Memory B cell (primary cell): ENCODE measurements around the gene C1orf198.
A peak's percentile ranks its signal among the peaks of the same experiment; 100 is the strongest.

Source experiments
- ATAC-seq: fragments of 150-1000 bp; cut with Tn5 transposase; 2 replicates; pipeline ENCODE4 v1.10.0; 2021; ENCODE audit warnings: low read depth, mild to moderate bottlenecking, moderate library complexity
- DNase-seq, 2 donors: peaks; one replicate each; pipeline ENCODE4 v3.0.0; 2022; ENCODE audit warnings: low spot score in 2 of 2
- H3K27ac Mint-ChIP-seq: one replicate; pipeline ENCODE4 v1.8.0; 2022; ENCODE audit warnings: mild to moderate bottlenecking, moderate library complexity, mixed read lengths
- H3K27me3 Mint-ChIP-seq: one replicate; pipeline ENCODE4 v1.8.0; 2022; ENCODE audit warnings: mixed read lengths
- H3K36me3 Mint-ChIP-seq: one replicate; pipeline ENCODE4 v1.8.0; 2022; ENCODE audit warnings: mild to moderate bottlenecking, mixed read lengths
- H3K4me1 Mint-ChIP-seq: one replicate; pipeline ENCODE4 v1.8.0; 2022; ENCODE audit warnings: mixed read lengths
- H3K4me3 Mint-ChIP-seq: one replicate; pipeline ENCODE4 v1.8.0; 2022; ENCODE audit warnings: mild to moderate bottlenecking, moderate library complexity, mixed read lengths
- H3K9me3 Mint-ChIP-seq: one replicate; pipeline ENCODE4 v1.8.0; 2022; ENCODE audit warnings: mixed read lengths

C1orf198 gene

DNA sequence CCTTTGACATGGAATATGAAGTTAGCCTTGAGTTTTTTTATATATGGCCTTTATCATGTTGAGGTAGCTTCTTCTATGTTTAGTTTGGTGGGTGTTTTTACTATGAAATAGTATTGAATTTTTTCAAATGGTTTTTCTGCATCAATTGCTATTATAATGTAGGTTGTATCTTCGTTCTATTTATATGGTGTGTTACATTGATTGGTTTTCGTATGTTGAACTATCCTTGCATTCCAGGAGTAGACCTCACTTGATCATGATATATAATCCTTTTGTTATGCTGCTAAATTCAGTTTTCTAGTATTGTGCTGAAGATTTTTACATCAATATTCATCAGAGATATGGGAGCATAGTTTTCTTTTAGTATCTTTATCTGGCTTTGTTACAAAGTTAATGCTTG lies 55.8 kb downstream of the C1orf198 start:
- no peaks in the 10 kb centered on the region for H3K4me1 Mint-ChIP-seq
- peaks cover 7% of the 10 kb centered on the region for H3K27me3 Mint-ChIP-seq
- no peak for DNase-seq

DNA sequence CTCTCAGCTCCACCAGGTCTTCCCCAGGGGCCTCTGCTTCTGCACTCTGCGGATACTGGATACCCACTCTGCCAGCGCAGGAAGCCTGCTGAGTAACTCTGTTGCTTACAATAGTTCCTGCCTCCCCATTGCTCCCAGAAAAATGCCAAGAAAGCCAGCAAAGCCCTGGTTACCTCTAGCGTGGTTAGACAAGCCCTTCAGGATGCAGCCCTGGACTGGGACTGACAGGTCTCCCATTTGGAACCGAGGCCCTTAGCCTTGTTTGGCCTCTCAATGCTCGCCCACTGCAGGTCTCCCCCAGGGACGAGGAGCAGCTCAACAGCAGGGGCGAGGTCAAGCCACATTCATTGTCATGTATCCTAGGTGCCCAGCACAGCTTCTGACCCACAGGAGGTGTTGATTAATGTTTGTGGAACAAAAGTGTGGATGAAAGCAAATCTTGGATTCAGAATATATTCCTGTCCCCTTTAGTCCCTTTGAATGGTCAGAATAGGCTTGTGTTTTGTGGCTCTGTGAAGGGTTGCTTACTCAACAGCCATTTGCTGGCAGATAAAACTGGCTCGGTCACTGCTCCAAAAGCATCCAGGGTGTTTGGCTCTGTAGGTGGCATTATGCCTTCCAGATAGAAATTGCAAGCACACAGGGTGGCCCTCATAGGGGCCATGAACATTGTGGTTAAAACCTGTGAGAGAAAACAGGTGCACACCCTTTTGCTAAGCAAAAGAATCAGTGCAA lies 58.9 kb downstream of the C1orf198 start:
- Mint-ChIP-seq H3K9me3 (peaks cover 17% of the 10 kb centered on the region), H3K4me1 (no peaks in the 10 kb centered on the region), H3K4me3 (no peak overlapping the region), H3K36me3 (peaks cover 6% of the 10 kb centered on the region), H3K27ac (no peak overlapping the region), H3K27me3 (no peaks in the 10 kb centered on the region)
- ATAC-seq = no peak
- DNase-seq = peak in 1 of 2 donors; percentile 0

More for the DNA sequence above, 55.8 kb downstream of the C1orf198 start:
- no peak for ATAC-seq
- Mint-ChIP-seq H3K4me3 (no peak overlapping the region), H3K9me3 (peaks cover 16% of the 10 kb centered on the region), H3K27ac (no peak overlapping the region), H3K36me3 (peaks cover 6% of the 10 kb centered on the region)

DNA sequence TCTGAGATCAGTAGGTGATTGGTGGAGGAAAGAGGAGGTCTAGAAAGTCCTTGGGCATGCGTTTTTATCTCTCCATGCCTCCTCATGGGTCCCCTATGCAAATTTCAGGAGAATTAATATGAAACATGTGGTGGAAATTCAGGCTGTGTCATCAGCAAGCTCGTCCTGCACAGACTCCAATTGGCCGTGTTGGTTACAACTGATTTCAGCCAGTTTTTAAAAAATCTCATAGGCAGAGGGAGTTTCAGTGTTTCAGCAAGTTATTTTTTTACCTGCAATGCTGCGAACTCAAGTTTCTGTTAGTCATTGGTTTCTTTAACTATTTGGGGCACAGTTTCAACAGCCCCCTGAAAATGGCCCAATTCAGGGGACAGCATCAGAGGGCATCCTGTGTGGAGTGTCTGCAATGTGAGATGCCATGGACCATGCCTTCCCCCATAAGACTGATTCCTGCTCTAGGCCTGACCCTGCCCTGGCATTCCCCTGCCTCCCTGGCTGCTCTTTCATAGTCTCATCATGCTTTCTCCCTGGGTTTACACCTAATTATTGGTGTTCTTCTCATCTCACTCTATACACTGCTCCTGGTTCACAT lies 59.9 kb downstream of the C1orf198 start:
- DNase-seq = no peak
- H3K9me3 Mint-ChIP-seq = peaks cover 11% of the 10 kb centered on the region

DNA sequence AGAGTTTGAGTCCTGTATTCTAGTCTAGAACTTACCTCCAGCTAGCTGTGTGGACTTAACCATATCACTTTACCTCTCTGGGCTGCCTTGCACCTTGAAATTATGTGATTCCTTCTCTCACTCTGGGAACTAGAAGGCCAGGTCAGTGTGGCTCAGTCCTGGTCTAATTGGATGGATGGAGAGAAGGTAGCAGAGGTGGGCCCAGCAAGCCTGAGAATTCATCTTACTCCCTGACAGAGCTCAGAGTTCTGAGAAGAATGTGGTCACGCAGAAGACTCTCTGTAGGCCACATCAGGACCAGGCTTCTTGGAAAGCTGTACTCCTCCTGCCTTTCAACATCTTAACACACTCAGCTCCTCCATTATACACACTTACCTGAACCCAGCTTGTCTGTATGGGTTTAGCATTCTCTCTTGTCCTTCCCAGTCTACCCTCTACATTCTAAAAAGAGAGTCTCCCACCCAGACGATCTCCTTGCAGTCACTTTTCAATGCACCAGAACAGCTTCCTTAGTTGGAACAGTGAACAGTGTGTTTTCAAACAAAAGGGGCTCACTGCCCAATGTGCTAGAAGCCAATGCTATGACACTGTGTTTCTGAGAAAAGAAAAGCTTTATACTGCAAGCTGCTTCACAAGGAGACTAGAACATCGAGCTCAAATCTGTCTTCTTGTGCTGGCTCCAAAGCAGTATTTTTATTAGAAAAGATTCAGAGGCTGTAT lies 60.6 kb downstream of the C1orf198 start:
- H3K27ac Mint-ChIP-seq = no peak overlapping the region

More for the DNA sequence above, 59.9 kb downstream of the C1orf198 start:
- Mint-ChIP-seq H3K4me1 (no peaks in the 10 kb centered on the region), H3K36me3 (peaks cover 4% of the 10 kb centered on the region), H3K27me3 (peaks cover 1% of the 10 kb centered on the region), H3K4me3 (no peak overlapping the region), H3K27ac (no peak overlapping the region)
- no peak for ATAC-seq

DNA sequence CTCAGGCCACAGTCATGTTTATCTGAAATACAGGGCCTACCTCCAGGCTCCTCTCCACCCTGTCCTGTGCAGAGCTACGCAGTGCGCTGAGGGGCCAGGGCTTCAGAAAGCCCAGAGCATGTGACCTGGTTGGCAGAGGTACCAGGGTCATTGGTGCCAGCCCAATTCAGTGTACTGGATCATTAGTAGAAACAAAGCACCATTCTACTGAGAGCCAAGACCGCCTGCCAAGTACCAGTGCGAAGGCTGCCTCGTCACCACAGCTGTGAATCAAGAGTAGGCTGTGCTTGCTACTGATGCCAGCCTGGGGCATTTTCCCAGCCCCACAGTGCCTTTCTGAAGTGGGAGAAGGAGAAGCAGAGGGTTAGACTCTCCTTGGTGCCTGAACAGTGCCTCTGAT lies 61.3 kb downstream of the C1orf198 start:
- H3K9me3 Mint-ChIP-seq = peaks cover 2% of the 10 kb centered on the region
- DNase-seq = no peak
- H3K27me3 Mint-ChIP-seq = peaks cover 3% of the 10 kb centered on the region
- H3K27ac Mint-ChIP-seq = no peak overlapping the region
- no peaks in the 10 kb centered on the region for H3K4me1 Mint-ChIP-seq
- no peak overlapping the region for H3K4me3 Mint-ChIP-seq
- peaks cover 1% of the 10 kb centered on the region for H3K36me3 Mint-ChIP-seq
- no peak for ATAC-seq

More for the DNA sequence above, 60.6 kb downstream of the C1orf198 start:
- H3K36me3 Mint-ChIP-seq = no peaks in the 10 kb centered on the region
- DNase-seq (no peak), ATAC-seq (no peak)
- no peaks in the 10 kb centered on the region for H3K4me1 Mint-ChIP-seq
- H3K9me3 Mint-ChIP-seq = peaks cover 5% of the 10 kb centered on the region
- peaks cover 1% of the 10 kb centered on the region for H3K27me3 Mint-ChIP-seq
- H3K4me3 Mint-ChIP-seq = no peak overlapping the region

DNA sequence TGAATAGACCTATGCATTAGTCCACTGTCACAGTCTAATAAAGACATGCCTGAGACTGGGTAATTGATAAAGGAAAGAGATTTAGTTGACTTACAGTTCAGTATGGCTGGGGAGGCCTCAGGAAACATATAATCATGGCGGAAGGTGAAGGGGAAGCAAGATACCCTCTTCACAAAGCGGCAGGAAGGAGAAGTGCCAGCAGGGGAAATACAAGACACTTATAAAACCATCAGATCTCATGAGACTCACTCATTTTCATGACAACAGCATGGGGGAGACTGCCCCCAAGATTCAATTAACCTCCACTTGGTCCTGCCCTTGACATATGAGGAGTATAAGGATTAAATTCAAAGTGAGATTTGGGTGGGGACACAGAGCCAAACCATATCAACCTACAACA lies 61.8 kb downstream of the C1orf198 start:
- Mint-ChIP-seq H3K27me3 (peaks cover 8% of the 10 kb centered on the region), H3K9me3 (peaks cover 2% of the 10 kb centered on the region), H3K36me3 (peaks cover 1% of the 10 kb centered on the region), H3K27ac (no peak overlapping the region), H3K4me3 (no peak overlapping the region), H3K4me1 (no peaks in the 10 kb centered on the region)
- no peak for ATAC-seq
- DNase-seq = no peak

DNA sequence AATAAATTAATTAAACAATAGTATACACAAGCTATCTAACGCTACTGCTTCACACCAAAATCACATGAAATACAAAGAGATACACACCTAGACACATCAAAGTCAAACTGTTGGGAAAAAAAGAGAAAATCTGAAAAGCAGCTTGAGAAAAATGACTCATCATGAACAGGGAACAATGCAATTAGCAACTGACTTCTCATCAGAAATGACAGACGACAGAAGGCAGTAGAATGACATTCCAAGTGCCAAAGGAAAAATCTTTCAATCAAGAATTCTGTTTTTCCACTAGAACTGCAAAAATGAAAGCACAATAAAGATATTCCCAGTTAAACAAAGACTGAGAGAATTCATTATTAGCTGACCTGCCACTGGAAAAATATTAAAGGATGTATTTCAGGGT lies 63.9 kb downstream of the C1orf198 start:
- H3K4me1 Mint-ChIP-seq = no peaks in the 10 kb centered on the region
- H3K27ac Mint-ChIP-seq = no peak overlapping the region
- H3K4me3 Mint-ChIP-seq = no peak overlapping the region
- peaks cover 10% of the 10 kb centered on the region for H3K27me3 Mint-ChIP-seq
- ATAC-seq = no peak
- H3K9me3 Mint-ChIP-seq = peaks cover 2% of the 10 kb centered on the region
- peaks cover 1% of the 10 kb centered on the region for H3K36me3 Mint-ChIP-seq
- DNase-seq = no peak

DNA sequence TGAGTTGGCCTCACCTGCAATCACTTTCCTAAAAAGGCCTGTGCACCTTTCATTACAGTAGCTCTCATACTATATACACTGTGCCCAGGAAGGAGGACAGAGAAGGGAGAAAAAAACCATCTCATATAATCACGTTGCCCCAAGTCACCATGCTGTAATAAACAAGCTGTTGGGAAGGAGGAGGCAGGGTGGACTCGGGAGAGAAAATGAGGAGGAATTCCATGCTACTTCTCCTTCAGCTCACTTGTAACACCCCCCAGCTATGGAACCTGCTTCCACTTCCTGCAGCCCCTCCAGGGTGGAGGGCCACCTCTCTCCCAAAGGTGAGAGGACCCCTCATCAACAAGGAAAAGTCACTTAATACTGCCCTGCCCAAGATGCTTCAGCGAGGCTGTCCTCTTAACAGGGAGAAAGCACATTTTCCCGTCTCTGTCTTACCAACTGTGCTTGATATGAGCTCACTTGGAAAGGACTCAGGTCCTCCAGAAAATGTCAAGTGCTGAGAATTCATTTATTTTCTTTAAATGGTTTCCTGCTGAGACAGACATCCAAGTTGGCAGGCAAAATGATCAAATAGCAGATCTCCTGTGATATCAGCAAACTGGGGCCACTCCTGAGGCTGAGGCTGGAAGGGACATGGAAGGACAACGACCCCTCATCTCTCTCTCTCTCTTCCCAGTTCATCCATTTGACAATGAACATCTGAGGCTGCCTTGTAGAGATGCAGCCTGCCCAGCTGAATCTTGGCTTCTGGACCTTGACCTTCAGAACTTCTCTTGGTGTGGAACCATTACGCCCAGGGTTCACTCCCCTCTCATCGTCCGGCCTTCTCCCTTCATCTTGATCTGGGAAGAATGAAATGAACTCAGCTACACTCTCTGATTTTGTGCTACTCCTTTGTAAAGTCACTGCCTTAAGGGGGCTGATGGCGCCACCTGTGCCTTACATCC lies 67.2 kb downstream of the C1orf198 start:
- no peak overlapping the region for H3K4me3 Mint-ChIP-seq
- DNase-seq (no peak), ATAC-seq (no peak)
- H3K27me3 Mint-ChIP-seq = peaks cover 16% of the 10 kb centered on the region
- no peak overlapping the region for H3K27ac Mint-ChIP-seq
- H3K4me1 Mint-ChIP-seq = no peaks in the 10 kb centered on the region
- H3K36me3 Mint-ChIP-seq = peaks cover 1% of the 10 kb centered on the region
- no peaks in the 10 kb centered on the region for H3K9me3 Mint-ChIP-seq

DNA sequence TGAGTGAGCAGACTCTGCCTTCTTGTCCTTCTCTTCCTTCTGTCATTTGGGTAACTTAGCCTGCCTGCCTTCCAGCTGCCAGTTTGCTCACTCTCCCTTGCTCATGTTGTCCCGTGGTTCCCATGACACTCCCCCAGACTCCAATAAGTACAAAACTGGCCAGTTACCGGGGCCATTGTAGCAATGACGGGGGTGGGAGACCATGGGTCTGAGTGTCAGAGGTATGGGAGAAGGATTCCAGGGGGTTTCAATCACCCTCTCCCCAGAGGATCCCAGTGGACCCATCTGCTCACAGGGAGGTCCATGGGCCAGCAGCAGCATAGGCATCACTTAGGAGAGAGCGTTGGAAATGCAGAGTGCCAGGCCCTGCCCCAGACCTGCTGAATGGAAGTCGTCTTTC lies 69.8 kb downstream of the C1orf198 start:
- no peak overlapping the region for H3K27ac Mint-ChIP-seq
- ATAC-seq = no peak
- H3K9me3 Mint-ChIP-seq = no peaks in the 10 kb centered on the region
- peaks cover 1% of the 10 kb centered on the region for H3K36me3 Mint-ChIP-seq
- no peak for DNase-seq
- peaks cover 16% of the 10 kb centered on the region for H3K27me3 Mint-ChIP-seq
- no peak overlapping the region for H3K4me3 Mint-ChIP-seq
- no peaks in the 10 kb centered on the region for H3K4me1 Mint-ChIP-seq

DNA sequence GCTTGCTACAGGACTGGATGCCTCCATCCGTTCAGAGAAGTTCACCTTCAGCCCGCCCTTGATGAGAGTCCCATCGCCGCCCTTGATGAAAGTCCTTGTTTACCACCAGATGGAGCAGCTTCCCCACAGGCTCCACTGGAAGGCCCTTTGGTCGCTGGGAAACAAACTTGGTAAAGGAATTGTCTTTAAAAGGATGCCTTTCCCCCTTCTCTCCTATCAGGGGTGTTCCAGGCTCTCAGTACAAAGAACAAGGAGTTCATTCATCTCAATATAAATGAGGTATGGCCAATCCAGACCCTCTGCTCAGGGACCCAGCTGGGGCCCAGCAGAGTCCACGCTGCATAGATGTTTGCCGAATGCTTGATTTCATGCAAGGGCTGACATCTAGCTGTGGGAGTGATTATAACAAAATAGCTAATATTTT lies 70.4 kb downstream of the C1orf198 start:
- no peak overlapping the region for H3K4me3 Mint-ChIP-seq
- no peak overlapping the region for H3K27ac Mint-ChIP-seq
- ATAC-seq (no peak), DNase-seq (no peak)
- H3K4me1 Mint-ChIP-seq = no peaks in the 10 kb centered on the region
- no peaks in the 10 kb centered on the region for H3K9me3 Mint-ChIP-seq
- peaks cover 1% of the 10 kb centered on the region for H3K36me3 Mint-ChIP-seq
- peaks cover 16% of the 10 kb centered on the region for H3K27me3 Mint-ChIP-seq

DNA sequence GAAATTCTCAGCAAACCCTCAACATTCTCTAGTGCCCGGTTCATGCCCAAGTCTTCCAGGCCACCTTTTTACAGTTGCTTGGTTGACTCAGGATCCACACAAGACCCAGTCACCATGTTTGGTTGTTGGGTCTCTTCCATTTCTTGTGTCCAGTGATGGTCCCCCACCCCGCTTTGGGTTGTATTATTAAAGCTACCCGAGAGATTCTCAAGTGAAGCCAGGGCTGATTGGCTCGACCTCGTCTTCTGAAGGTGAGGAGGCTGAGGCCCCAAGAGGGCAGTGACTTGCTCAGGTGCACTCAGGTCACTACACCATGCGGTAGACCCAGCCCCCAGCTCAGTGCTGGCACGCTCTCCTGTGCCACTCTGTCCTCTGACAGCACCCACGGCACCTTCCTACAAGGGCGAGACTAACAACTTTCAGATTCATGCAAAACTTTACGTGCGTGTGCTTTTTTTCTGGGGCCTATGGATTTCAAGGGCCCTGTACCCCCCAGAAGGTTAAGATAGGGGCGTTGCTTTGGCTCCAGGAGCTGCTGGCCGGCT lies 70.9 kb downstream of the C1orf198 start:
- H3K36me3 Mint-ChIP-seq = peaks cover 1% of the 10 kb centered on the region
- H3K4me1 Mint-ChIP-seq = no peaks in the 10 kb centered on the region
- no peak for ATAC-seq
- no peak overlapping the region for H3K27ac Mint-ChIP-seq
- no peaks in the 10 kb centered on the region for H3K9me3 Mint-ChIP-seq
- H3K4me3 Mint-ChIP-seq = no peak overlapping the region
- no peak for DNase-seq
- H3K27me3 Mint-ChIP-seq = peaks cover 16% of the 10 kb centered on the region

DNA sequence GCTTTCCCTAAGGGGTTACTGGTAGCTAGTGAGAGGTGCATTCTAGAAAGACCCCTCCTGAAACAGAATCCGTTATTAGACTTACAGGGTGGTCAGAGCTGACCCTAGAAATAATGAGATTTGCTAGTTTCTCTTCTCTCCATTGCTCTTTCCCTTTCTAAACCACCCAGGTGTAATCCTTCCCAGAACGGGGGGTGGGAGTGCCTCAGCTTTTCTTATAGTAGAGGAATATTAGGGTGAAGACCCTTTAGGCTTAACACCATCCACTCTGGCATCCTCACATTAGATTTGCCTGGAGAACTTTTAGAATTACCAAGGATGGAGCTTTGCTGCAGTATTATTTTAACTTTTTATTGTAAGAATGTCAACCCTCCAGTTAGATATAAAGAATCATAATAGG lies 71.7 kb downstream of the C1orf198 start:
- DNase-seq = no peak
- Mint-ChIP-seq H3K27me3 (peaks cover 10% of the 10 kb centered on the region), H3K4me1 (no peaks in the 10 kb centered on the region), H3K4me3 (no peak overlapping the region), H3K36me3 (no peaks in the 10 kb centered on the region), H3K27ac (no peak overlapping the region), H3K9me3 (no peaks in the 10 kb centered on the region)
- ATAC-seq = no peak

DNA sequence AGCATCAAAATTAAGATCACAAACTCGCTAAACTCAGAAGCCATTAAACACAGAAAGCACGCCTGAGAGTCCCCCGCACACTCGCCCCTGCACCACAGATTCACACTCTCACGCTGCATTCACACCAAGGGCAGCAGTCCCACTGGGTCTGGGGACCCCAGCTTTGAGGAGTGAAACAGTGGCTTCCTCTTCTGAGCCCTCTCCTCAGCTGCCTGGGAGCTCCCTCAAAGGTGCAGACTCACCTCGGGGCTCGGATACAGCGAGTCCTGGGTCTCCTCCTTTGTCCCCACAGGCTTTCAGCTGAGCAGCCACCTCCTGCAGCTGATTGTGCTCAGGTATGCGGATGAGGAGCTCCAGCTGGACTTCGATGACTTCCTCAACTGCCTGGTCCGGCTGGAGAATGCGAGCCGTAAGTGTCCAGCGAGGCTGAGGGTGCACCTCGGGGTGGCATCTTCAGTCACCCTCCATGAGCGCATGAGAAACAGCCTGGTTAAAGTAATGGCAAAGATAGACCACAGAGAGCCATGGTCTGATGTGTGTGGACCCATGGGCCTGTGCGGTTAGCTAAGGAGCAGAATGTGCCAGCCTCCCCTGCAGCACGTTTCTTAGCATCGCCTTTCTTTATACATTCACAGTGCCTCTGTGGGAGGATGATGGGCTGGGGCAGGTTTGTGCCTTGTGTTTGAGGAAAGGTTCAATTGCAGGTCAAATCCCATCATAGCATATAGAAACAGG lies 73.3 kb downstream of the C1orf198 start:
- H3K9me3 Mint-ChIP-seq = no peaks in the 10 kb centered on the region
- H3K4me1 Mint-ChIP-seq = no peaks in the 10 kb centered on the region
- H3K27me3 Mint-ChIP-seq = peaks cover 8% of the 10 kb centered on the region
- DNase-seq (no peak), ATAC-seq (no peak)
- H3K27ac Mint-ChIP-seq = no peak overlapping the region
- H3K36me3 Mint-ChIP-seq = no peaks in the 10 kb centered on the region
- H3K4me3 Mint-ChIP-seq = no peak overlapping the region
